HG03135 (cell line): ENCODE measurements around the gene RASD1.

Source experiments
- ATAC-seq: cut with Tn5 transposase; IDR thresholded peaks from one replicate; pipeline ENCODE4 v1.9.1; 2021; ENCODE audit warnings: mild to moderate bottlenecking, moderate library complexity; ENCODE audit not compliant: unreplicated experiment

Gene RASD1

GRCh38 chr17:17527534-17527933, 31.3 kb upstream of the RASD1 start:
- ATAC-seq, result no peak

- no peak for ATAC-seq
Measured at GRCh38 chr17:17526369-17526768, 30.2 kb upstream of the RASD1 start.

GRCh38 chr17:17525956-17526355, 29.8 kb upstream of the RASD1 start:
- ATAC-seq, result no peak

GRCh38 chr17:17525311-17525710, 29.1 kb upstream of the RASD1 start:
- no peak for ATAC-seq

GRCh38 chr17:17523731-17524490, 27.7 kb upstream of the RASD1 start:
- ATAC-seq, result no peak

GRCh38 chr17:17523001-17523730, 27.0 kb upstream of the RASD1 start:
- no peak for ATAC-seq

GRCh38 chr17:17520599-17521232, 24.5 kb upstream of the RASD1 start:
- no peak for ATAC-seq

- no peak for ATAC-seq
Measured at GRCh38 chr17:17519886-17520285, 23.7 kb upstream of the RASD1 start.

- no peak for ATAC-seq
Measured at GRCh38 chr17:17518951-17519350, 22.8 kb upstream of the RASD1 start.

GRCh38 chr17:17518014-17518413, 21.8 kb upstream of the RASD1 start:
- no peak for ATAC-seq

- no peak for ATAC-seq
Measured at GRCh38 chr17:17516941-17517720, 20.9 kb upstream of the RASD1 start.

GRCh38 chr17:17515934-17516930, 20.0 kb upstream of the RASD1 start:
- no peak for ATAC-seq

- ATAC-seq, result no peak
Measured at GRCh38 chr17:17514993-17515933, 19.1 kb upstream of the RASD1 start.

GRCh38 chr17:17514361-17514992, 18.3 kb upstream of the RASD1 start:
- ATAC-seq, result no peak

- ATAC-seq, result no peak
Measured at GRCh38 chr17:17513626-17514025, 17.4 kb upstream of the RASD1 start.

- no peak for ATAC-seq
Measured at GRCh38 chr17:17512866-17513265, 16.7 kb upstream of the RASD1 start.

GRCh38 chr17:17511881-17512858, 16.0 kb upstream of the RASD1 start:
- ATAC-seq, result no peak
